SK-N-SH treated with all-trans-retinoic acid at 6 μM for 48 hours (cell line): ENCODE measurements around the gene CFAP210.

Experiments
- ATAC-seq: fragments of 200-7000 bp; cut with Tn5 transposase; 3 replicates; pipeline ENCODE4 v1.9.1; 2020; ENCODE audit warnings: mild to moderate bottlenecking, moderate library complexity
- BACH2 ChIP-seq: fragments of 250-450 bp; sonication (Bioruptor Pico); IDR thresholded peaks from 2 replicates; pipeline ENCODE4 v1.9.0; 2021; ENCODE audit warnings: mild to moderate bottlenecking, borderline replicate concordance
- ESRRG ChIP-seq: fragments of 250-450 bp; sonication (Bioruptor Pico); IDR thresholded peaks from 2 replicates; pipeline ENCODE4 v1.6.1; 2021; ENCODE audit warnings: mild to moderate bottlenecking
- GLIS3 ChIP-seq: fragments of 250-450 bp; sonication (Bioruptor Pico); IDR thresholded peaks from 2 replicates; pipeline ENCODE4 v1.5.0; 2020; ENCODE audit warnings: mild to moderate bottlenecking, moderate library complexity
- ISL1 ChIP-seq: fragments of 250-450 bp; sonication (Bioruptor Pico); IDR thresholded peaks from 2 replicates; pipeline ENCODE4 v2.1.2; 2022; ENCODE audit warnings: mild to moderate bottlenecking, moderate library complexity
- OSR1 ChIP-seq: fragments of 250-450 bp; sonication (Bioruptor Pico); IDR thresholded peaks from 2 replicates; pipeline ENCODE4 v1.8.0; 2022; ENCODE audit warnings: moderate library complexity, mild to moderate bottlenecking, inconsistent platforms
- PPARA ChIP-seq: fragments of 250-450 bp; sonication (Bioruptor Pico); IDR thresholded peaks from 2 replicates; pipeline ENCODE4 v1.5.0; 2020; ENCODE audit warnings: mild to moderate bottlenecking, borderline replicate concordance
- RARB ChIP-seq: fragments of 250-450 bp; sonication (Bioruptor Pico); IDR thresholded peaks from 2 replicates; pipeline ENCODE4 v1.8.0; 2021; ENCODE audit warnings: mild to moderate bottlenecking, moderate library complexity
- TCF4 ChIP-seq: fragments of 250-450 bp; sonication (Bioruptor Pico); IDR thresholded peaks from 2 replicates; pipeline ENCODE4 v1.8.0; 2021; ENCODE audit warnings: mild to moderate bottlenecking, moderate library complexity, borderline replicate concordance
- TOX ChIP-seq: fragments of 250-450 bp; sonication (Bioruptor Pico); IDR thresholded peaks from 2 replicates; pipeline ENCODE4 v1.8.0; 2021; ENCODE audit warnings: mild to moderate bottlenecking, moderate library complexity, borderline replicate concordance
- ZC3H10 ChIP-seq: fragments of 250-450 bp; sonication (Bioruptor Pico); IDR thresholded peaks from 2 replicates; pipeline ENCODE4 v1.5.1; 2021; ENCODE audit warnings: mild to moderate bottlenecking, moderate library complexity
- ZFP3 ChIP-seq: fragments of 250-450 bp; sonication (Bioruptor Pico); IDR thresholded peaks from 2 replicates; pipeline ENCODE4 v1.5.0; 2020; ENCODE audit warnings: mild to moderate bottlenecking, moderate library complexity
- ZFP30 ChIP-seq: fragments of 450-650 bp; formaldehyde crosslinking; IDR thresholded peaks from 2 replicates; pipeline ENCODE4 v1.5.0; 2022; ENCODE audit warnings: mild to moderate bottlenecking, moderate library complexity
- ZNF70 ChIP-seq: fragments of 450-650 bp; formaldehyde crosslinking; IDR thresholded peaks from 2 replicates; pipeline ENCODE4 v1.5.0; 2020; ENCODE audit warnings: mild to moderate bottlenecking, moderate library complexity
- ZNF8 ChIP-seq: fragments of 450-650 bp; formaldehyde crosslinking; IDR thresholded peaks from 2 replicates; pipeline ENCODE4 v1.5.0; 2020; ENCODE audit warnings: mild to moderate bottlenecking, moderate library complexity
- TF ChIP-seq, protein P1 (sequence below): fragments of 250-450 bp; sonication (Bioruptor Pico); IDR thresholded peaks from 2 replicates; pipeline ENCODE4 v1.5.0; 2020; ENCODE audit warnings: mild to moderate bottlenecking, moderate library complexity
- TF ChIP-seq, protein P2 (sequence below): fragments of 250-450 bp; sonication (Bioruptor Pico); IDR thresholded peaks from 2 replicates; pipeline ENCODE4 v1.5.1; 2020; ENCODE audit warnings: low read depth, mild to moderate bottlenecking, moderate library complexity
- TF ChIP-seq, protein P3 (sequence below): fragments of 250-450 bp; sonication (Bioruptor Pico); IDR thresholded peaks from 2 replicates; pipeline ENCODE4 v1.5.1; 2021; ENCODE audit warnings: mild to moderate bottlenecking, moderate library complexity
- TF ChIP-seq, protein P4 (sequence below): fragments of 250-450 bp; sonication (Bioruptor Pico); IDR thresholded peaks from 2 replicates; pipeline ENCODE4 v1.8.0; 2020; ENCODE audit warnings: mild to moderate bottlenecking, moderate library complexity, borderline replicate concordance

CFAP210 gene

DNA sequence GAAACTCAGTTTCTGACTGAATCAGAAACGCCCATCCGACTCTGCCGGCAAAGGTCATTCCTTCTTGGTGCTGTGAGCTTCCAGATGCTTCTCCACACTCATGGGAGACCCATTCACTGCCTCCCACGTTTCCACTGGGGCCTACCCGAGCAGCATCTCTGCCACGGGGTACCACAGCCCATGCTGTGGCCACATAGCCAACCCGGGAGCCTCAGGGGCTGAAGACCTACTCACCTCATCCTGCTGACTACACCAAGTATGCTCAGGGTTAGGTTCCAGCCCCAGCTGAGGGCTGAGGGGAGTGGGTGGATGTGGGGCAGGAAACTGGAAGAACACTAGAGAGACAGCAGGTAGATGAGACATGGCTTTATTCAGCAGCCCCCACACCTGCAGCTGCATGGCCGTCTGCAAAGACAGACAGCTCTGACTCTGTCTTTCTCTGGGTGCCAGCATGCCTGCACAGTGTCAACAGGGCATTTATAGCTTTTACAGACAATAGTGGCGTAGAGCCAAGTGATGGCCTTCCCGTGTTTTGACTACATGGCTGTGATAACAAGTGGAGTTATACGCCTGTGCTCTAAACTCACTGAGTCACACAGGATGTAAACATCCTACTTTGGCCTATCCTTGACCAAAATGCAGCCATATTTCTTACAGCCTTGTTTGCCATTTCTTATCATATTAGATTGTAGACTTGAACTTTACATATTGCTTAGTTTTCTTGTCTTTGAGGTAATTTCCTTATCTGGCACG, 22.9 kb upstream of the CFAP210 start (continued):
- TF ChIP-seq, protein P1, sequence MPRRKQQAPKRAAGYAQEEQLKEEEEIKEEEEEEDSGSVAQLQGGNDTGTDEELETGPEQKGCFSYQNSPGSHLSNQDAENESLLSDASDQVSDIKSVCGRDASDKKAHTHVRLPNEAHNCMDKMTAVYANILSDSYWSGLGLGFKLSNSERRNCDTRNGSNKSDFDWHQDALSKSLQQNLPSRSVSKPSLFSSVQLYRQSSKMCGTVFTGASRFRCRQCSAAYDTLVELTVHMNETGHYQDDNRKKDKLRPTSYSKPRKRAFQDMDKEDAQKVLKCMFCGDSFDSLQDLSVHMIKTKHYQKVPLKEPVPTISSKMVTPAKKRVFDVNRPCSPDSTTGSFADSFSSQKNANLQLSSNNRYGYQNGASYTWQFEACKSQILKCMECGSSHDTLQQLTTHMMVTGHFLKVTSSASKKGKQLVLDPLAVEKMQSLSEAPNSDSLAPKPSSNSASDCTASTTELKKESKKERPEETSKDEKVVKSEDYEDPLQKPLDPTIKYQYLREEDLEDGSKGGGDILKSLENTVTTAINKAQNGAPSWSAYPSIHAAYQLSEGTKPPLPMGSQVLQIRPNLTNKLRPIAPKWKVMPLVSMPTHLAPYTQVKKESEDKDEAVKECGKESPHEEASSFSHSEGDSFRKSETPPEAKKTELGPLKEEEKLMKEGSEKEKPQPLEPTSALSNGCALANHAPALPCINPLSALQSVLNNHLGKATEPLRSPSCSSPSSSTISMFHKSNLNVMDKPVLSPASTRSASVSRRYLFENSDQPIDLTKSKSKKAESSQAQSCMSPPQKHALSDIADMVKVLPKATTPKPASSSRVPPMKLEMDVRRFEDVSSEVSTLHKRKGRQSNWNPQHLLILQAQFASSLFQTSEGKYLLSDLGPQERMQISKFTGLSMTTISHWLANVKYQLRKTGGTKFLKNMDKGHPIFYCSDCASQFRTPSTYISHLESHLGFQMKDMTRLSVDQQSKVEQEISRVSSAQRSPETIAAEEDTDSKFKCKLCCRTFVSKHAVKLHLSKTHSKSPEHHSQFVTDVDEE (CRISPR knock-in tag): peak; percentile 99
- TF ChIP-seq BACH2 (CRISPR knock-in tag) (peak; percentile 89; the same call in 1 of the 2 replicates), ZNF70 (CRISPR knock-in tag) (peak; percentile 61; the same call in 1 of the 2 replicates), PPARA (CRISPR knock-in tag) (peak; percentile 96), RARB (CRISPR knock-in tag) (no peak), ZNF8 (CRISPR knock-in tag) (0 out of 2 replicates have a peak, but pooled peaks have one; percentile 19)

DNA sequence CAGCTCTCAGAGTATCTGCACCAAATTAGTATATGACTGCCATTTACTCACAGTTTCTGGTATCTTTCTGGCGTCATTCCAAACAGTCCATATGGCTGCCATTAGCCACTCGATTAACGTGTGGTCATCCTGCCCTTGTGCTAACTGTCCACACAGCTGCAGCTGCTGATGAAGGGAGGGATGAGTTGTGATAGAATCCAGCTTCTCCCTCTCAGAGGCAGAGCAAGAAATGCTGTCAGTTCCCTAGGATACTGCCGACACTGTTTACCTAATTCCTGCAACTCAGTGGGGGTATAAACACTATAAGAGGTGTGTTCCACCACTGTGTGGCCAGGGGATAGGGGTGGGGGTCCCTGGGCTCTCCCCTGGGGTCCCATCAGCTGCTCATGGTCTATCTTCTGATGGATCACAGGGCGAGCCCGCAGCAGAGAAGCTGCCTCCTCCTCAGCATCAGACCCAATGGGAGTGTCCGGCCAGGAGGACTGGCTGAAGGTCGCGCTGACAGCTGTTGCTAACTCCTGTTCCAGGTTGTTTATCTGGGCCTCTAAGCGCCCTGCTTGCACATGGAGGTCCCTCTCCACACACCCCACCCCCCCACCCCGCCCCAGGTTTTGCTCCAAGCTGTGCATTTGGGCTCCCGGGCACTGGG, 22.2 kb upstream of the CFAP210 start:
- ATAC-seq: peak; percentile 80
- TF ChIP-seq, protein P2, sequence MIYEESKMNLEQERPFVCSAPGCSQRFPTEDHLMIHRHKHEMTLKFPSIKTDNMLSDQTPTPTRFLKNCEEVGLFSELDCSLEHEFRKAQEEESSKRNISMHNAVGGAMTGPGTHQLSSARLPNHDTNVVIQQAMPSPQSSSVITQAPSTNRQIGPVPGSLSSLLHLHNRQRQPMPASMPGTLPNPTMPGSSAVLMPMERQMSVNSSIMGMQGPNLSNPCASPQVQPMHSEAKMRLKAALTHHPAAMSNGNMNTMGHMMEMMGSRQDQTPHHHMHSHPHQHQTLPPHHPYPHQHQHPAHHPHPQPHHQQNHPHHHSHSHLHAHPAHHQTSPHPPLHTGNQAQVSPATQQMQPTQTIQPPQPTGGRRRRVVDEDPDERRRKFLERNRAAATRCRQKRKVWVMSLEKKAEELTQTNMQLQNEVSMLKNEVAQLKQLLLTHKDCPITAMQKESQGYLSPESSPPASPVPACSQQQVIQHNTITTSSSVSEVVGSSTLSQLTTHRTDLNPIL (CRISPR knock-in tag): 0 out of 2 replicates have a peak, but pooled peaks have one; percentile 29
- TF ChIP-seq ISL1 (CRISPR knock-in tag) (peak; percentile 39), ZNF70 (CRISPR knock-in tag) (peak; percentile 23; the same call in 1 of the 2 replicates), ZFP3 (CRISPR knock-in tag) (no peak), ESRRG (CRISPR knock-in tag) (no peak), TCF4 (CRISPR knock-in tag) (peak; percentile 96)
- TF ChIP-seq, protein P1 (CRISPR knock-in tag): peak; percentile 70; the same call in 1 of the 2 replicates

DNA sequence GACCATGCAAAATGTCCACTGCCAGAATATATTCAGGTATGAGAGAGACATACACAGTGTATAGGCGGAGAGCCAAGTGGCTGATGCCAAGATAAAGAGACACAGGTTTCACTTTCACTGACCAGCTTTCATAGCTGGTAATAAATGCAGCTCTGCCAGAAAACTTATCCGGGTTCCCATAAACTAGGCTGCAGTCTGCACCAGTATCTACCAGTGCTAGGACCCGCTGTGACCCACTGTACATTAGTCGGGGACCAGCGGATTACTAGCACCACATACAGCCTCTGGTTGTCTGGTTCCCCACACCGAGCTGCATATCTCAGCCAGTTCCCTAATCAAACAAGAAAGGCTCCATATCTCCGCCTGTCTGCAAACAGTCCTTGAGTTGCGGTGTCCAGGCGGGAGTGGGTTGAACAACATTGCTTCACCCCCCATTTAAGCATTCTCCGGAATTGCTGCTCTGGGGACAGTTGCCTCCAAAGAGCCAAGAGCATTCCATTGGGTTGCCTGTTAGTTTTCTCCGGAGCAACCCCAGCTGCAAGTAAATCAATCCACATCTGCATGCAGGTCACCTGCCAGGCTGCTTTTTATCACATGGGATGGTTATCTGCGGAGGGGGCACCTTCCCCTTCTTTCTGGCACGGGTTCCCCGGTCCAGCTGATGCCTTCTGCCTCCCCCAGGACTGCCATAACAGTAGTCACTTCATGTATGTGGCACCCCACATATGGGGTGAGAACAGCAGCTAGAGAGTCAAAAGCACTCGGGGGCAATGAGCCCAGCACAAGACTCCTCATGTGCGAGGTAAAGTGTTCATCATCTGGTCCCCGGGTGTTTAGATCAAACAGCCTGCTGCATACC, 21.4 kb upstream of the CFAP210 start:
- ATAC-seq: peak; percentile 71
- TF ChIP-seq ZC3H10 (CRISPR knock-in tag): no peak
- no peak for TF ChIP-seq ZNF70 (CRISPR knock-in tag)
- TF ChIP-seq RARB (CRISPR knock-in tag): no peak
- TF ChIP-seq GLIS3 (CRISPR knock-in tag): no peak
- TF ChIP-seq BACH2 (CRISPR knock-in tag): no peak
- TF ChIP-seq, protein P3, sequence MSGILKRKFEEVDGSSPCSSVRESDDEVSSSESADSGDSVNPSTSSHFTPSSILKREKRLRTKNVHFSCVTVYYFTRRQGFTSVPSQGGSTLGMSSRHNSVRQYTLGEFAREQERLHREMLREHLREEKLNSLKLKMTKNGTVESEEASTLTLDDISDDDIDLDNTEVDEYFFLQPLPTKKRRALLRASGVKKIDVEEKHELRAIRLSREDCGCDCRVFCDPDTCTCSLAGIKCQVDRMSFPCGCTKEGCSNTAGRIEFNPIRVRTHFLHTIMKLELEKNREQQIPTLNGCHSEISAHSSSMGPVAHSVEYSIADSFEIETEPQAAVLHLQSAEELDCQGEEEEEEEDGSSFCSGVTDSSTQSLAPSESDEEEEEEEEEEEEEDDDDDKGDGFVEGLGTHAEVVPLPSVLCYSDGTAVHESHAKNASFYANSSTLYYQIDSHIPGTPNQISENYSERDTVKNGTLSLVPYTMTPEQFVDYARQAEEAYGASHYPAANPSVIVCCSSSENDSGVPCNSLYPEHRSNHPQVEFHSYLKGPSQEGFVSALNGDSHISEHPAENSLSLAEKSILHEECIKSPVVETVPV: no peak
- TF ChIP-seq ZFP3 (CRISPR knock-in tag): no peak
- TF ChIP-seq, protein P1 (CRISPR knock-in tag): no peak
- TF ChIP-seq ZFP30 (CRISPR knock-in tag): no peak
- no peak for TF ChIP-seq TCF4 (CRISPR knock-in tag)
- no peak for TF ChIP-seq PPARA (CRISPR knock-in tag)
- TF ChIP-seq, protein P4, sequence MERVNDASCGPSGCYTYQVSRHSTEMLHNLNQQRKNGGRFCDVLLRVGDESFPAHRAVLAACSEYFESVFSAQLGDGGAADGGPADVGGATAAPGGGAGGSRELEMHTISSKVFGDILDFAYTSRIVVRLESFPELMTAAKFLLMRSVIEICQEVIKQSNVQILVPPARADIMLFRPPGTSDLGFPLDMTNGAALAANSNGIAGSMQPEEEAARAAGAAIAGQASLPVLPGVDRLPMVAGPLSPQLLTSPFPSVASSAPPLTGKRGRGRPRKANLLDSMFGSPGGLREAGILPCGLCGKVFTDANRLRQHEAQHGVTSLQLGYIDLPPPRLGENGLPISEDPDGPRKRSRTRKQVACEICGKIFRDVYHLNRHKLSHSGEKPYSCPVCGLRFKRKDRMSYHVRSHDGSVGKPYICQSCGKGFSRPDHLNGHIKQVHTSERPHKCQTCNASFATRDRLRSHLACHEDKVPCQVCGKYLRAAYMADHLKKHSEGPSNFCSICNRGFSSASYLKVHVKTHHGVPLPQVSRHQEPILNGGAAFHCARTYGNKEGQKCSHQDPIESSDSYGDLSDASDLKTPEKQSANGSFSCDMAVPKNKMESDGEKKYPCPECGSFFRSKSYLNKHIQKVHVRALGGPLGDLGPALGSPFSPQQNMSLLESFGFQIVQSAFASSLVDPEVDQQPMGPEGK (CRISPR knock-in tag): no peak
- TF ChIP-seq OSR1 (CRISPR knock-in tag): no peak
- no peak for TF ChIP-seq TOX
